A673 (cell line): ENCODE measurements around the gene AHCY.

Experiments used
- CTCF ChIP-seq: fragments of 300-800, 200-600 bp; sonication (generic); conservative IDR thresholded peaks from 2 replicates; pipeline ENCODE4 v1.5.1; 2017; ENCODE audit warnings: low read depth, mild to moderate bottlenecking, antibody characterized with exemption, low read length, moderate library complexity, mixed read lengths
- EZH2 ChIP-seq: fragments of 200-600 bp; sonication (generic); IDR thresholded peaks from 2 replicates; pipeline ENCODE4 v1.6.1; 2017; ENCODE audit warnings: borderline replicate concordance, low read depth, mild to moderate bottlenecking, mixed read lengths, antibody characterized with exemption, low read length; ENCODE audit not compliant: poor library complexity, severe bottlenecking

- TF ChIP-seq CTCF (no peak), EZH2 (no peak)
These were observed 44.4 kb upstream of the AHCY start for GRCh38 chr20:34347571-34347970.
